H1 (cell line): Measurements from ENCODE around the gene ETS1. TPM values are rescaled to one million over a fixed set of nuclear protein-coding genes. Genes with fewer than 3 reads are reported as not detected.

Source experiments
- ATF2 ChIP-seq: IDR thresholded peaks from 2 replicates; pipeline ENCODE4 v1.6.1; 2012; ENCODE audit warnings: low read length, inconsistent platforms
- NRF1 ChIP-seq: IDR thresholded peaks from 2 replicates; pipeline ENCODE4 v1.6.1; 2011; ENCODE audit warnings: mild to moderate bottlenecking, low read depth, low read length, improper control_type of control experiment
- polyA plus RNA-seq, 7 experiments: library from polyadenylated mRNA; depleted of rRNA in 3 of 7; stranded (reverse) in 5 of 7; unstranded in 2 of 7; fragments of >200 nt in 5 of 7; fragments of 200-250 nt in 2 of 7; gene quantifications; 1 replicate in 5 of 7; 2 replicates in 1 of 7; 4 replicates in 1 of 7; pipeline versions ENCODE4 v1.2.1 to v1.2.3, GENCODE V29; 2011 to 2013; ENCODE audit warnings: missing spikeins in 2 of 7, mixed read lengths in 2 of 7
- total RNA-seq: library from RNA; stranded (reverse); fragmentation: NEBNext Ultra II Directional; extraction: Animal tissue kit (Norgen Biotek cat#: 25700); gene quantifications from 2 replicates; pipeline ENCODE4 v1.2.1, GENCODE V29; 2021

The ETS1 gene
- total and polyA plus RNA-seq, 2 of the 8 experiments (the other 6 are each of a cell fraction or from before 2014, with no cell fraction given), result 10.0 to 35.3 TPM

DNA sequence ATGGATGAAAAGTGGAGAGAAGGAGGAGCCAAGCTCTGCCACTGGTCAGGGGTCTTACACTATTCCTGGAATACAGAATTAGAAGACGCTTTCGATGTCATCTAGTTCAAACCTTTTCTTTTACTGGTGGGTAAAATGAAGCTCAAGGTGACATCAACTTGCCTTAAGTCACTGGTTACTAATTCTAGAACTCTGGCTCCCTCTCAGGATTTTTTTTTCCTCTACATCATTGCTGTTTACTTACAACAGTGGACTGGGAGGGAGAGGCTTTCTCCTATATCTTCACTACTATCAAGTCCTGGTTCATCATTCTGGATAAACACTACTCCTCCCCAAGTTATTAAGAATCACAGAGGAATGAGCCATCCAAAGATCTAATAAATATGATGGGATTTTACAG is 82.9 kb downstream of the ETS1 start (continued):
- TF ChIP-seq ATF2 (no peak), NRF1 (no peak)
